Measurements from ENCODE around the gene RSPH10B2.

DNA sequence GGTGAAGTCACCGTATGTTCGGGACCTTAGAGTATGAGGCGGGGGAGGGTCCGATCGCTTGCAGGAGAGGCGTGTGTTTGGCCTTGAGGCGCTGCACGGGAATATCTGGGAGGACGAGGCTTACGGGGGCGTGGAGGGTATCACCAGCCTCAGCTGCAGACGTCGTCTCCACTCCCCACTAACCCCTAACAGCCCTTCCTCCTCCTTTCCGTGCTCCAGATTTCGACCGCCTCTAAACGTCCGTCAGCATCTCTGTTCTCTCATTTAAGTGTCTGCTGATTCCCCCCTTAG lies 23.6 kb upstream of the RSPH10B2 start:
- TF ChIP-seq, protein P1, sequence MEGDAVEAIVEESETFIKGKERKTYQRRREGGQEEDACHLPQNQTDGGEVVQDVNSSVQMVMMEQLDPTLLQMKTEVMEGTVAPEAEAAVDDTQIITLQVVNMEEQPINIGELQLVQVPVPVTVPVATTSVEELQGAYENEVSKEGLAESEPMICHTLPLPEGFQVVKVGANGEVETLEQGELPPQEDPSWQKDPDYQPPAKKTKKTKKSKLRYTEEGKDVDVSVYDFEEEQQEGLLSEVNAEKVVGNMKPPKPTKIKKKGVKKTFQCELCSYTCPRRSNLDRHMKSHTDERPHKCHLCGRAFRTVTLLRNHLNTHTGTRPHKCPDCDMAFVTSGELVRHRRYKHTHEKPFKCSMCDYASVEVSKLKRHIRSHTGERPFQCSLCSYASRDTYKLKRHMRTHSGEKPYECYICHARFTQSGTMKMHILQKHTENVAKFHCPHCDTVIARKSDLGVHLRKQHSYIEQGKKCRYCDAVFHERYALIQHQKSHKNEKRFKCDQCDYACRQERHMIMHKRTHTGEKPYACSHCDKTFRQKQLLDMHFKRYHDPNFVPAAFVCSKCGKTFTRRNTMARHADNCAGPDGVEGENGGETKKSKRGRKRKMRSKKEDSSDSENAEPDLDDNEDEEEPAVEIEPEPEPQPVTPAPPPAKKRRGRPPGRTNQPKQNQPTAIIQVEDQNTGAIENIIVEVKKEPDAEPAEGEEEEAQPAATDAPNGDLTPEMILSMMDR (conservative IDR thresholded peaks at IDR 0.05; ENCODE audit: low read depth in 2 of 2) = no peak
- TF ChIP-seq STAT1 (IDR thresholded peaks at IDR 0.05; ENCODE audit: unreplicated experiment) = no peak
- TF ChIP-seq, protein P2, sequence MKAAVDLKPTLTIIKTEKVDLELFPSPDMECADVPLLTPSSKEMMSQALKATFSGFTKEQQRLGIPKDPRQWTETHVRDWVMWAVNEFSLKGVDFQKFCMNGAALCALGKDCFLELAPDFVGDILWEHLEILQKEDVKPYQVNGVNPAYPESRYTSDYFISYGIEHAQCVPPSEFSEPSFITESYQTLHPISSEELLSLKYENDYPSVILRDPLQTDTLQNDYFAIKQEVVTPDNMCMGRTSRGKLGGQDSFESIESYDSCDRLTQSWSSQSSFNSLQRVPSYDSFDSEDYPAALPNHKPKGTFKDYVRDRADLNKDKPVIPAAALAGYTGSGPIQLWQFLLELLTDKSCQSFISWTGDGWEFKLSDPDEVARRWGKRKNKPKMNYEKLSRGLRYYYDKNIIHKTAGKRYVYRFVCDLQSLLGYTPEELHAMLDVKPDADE (IDR thresholded peaks at IDR 0.05) = no peak
- no peak for TF ChIP-seq EZH2 (IDR thresholded peaks at IDR 0.05; ENCODE audit: low read depth, unreplicated experiment)
- TF ChIP-seq EZH2phosphoT487 (IDR thresholded peaks at IDR 0.05; ENCODE audit: unreplicated experiment) = no peak
- TF ChIP-seq POLR2AphosphoS5 (IDR thresholded peaks at IDR 0.05; ENCODE audit: low read depth) = no peak
- TF ChIP-seq JUNB (IDR thresholded peaks at IDR 0.05; ENCODE audit: unreplicated experiment) = no peak
- no peak for TF ChIP-seq CREB1 (CRISPR knock-in tag; IDR thresholded peaks at IDR 0.05; ENCODE audit: low read depth)
- TF ChIP-seq ZNF114 (CRISPR knock-in tag; IDR thresholded peaks at IDR 0.05) = no peak

All from GM23338 (cell line).